Measurements from ENCODE around the gene PEG3.

DNA sequence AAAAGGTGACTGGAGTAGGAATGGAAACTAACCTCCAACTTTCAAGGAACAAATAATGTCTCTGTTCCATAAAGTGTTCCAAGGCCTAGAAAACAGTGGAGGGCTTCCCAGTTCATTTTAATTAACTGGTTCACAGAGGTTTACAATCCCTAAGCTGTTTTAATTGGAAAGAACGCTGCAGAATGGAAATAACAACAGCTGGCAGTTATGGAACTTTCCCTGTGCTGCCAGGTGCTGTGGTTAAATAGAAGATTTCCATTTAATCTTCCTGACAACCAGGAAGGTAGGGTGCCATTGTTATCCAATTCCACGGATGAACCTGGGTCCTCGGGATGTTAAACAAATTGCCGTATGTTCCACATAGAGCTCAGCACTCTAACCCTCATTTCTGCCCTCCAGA lies 22.2 kb upstream of the PEG3 start:
- TF ChIP-seq EP300 (IDR thresholded peaks at IDR 0.05), result no peak
- no peak for TF ChIP-seq POLR2A (IDR thresholded peaks at IDR 0.05; ENCODE audit: low read length)
- no peak for TF ChIP-seq JUN (IDR thresholded peaks at IDR 0.05)
- TF ChIP-seq ESRRA (IDR thresholded peaks at IDR 0.05; ENCODE audit: borderline replicate concordance, low read length), result no peak
- TF ChIP-seq, protein P1, sequence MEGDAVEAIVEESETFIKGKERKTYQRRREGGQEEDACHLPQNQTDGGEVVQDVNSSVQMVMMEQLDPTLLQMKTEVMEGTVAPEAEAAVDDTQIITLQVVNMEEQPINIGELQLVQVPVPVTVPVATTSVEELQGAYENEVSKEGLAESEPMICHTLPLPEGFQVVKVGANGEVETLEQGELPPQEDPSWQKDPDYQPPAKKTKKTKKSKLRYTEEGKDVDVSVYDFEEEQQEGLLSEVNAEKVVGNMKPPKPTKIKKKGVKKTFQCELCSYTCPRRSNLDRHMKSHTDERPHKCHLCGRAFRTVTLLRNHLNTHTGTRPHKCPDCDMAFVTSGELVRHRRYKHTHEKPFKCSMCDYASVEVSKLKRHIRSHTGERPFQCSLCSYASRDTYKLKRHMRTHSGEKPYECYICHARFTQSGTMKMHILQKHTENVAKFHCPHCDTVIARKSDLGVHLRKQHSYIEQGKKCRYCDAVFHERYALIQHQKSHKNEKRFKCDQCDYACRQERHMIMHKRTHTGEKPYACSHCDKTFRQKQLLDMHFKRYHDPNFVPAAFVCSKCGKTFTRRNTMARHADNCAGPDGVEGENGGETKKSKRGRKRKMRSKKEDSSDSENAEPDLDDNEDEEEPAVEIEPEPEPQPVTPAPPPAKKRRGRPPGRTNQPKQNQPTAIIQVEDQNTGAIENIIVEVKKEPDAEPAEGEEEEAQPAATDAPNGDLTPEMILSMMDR (IDR thresholded peaks at IDR 0.05), result no peak
- TF ChIP-seq KDM1A (IDR thresholded peaks at IDR 0.05; ENCODE audit: low read depth), result no peak
- TF ChIP-seq ZSCAN20 (CRISPR knock-in tag; IDR thresholded peaks at IDR 0.05), result no peak
- TF ChIP-seq GATA3 (IDR thresholded peaks at IDR 0.05; ENCODE audit: borderline replicate concordance), result no peak
- TF ChIP-seq RCOR1 (IDR thresholded peaks at IDR 0.05; ENCODE audit: low read depth, low read length), result no peak
- TF ChIP-seq CHD4 (IDR thresholded peaks at IDR 0.05; ENCODE audit: borderline replicate concordance), result no peak
- TF ChIP-seq, protein P2, sequence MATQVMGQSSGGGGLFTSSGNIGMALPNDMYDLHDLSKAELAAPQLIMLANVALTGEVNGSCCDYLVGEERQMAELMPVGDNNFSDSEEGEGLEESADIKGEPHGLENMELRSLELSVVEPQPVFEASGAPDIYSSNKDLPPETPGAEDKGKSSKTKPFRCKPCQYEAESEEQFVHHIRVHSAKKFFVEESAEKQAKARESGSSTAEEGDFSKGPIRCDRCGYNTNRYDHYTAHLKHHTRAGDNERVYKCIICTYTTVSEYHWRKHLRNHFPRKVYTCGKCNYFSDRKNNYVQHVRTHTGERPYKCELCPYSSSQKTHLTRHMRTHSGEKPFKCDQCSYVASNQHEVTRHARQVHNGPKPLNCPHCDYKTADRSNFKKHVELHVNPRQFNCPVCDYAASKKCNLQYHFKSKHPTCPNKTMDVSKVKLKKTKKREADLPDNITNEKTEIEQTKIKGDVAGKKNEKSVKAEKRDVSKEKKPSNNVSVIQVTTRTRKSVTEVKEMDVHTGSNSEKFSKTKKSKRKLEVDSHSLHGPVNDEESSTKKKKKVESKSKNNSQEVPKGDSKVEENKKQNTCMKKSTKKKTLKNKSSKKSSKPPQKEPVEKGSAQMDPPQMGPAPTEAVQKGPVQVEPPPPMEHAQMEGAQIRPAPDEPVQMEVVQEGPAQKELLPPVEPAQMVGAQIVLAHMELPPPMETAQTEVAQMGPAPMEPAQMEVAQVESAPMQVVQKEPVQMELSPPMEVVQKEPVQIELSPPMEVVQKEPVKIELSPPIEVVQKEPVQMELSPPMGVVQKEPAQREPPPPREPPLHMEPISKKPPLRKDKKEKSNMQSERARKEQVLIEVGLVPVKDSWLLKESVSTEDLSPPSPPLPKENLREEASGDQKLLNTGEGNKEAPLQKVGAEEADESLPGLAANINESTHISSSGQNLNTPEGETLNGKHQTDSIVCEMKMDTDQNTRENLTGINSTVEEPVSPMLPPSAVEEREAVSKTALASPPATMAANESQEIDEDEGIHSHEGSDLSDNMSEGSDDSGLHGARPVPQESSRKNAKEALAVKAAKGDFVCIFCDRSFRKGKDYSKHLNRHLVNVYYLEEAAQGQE (IDR thresholded peaks at IDR 0.05), result no peak
- TF ChIP-seq, protein P3, sequence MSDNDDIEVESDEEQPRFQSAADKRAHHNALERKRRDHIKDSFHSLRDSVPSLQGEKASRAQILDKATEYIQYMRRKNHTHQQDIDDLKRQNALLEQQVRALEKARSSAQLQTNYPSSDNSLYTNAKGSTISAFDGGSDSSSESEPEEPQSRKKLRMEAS (IDR thresholded peaks at IDR 0.05), result no peak
- TF ChIP-seq RAD21 (conservative IDR thresholded peaks at IDR 0.05 in 1 of 2, IDR thresholded peaks at IDR 0.05 in 1 of 2), result no peak
- no peak for TF ChIP-seq BHLHE40 (IDR thresholded peaks at IDR 0.05; ENCODE audit: low read depth, low read length)
